GM19468 (cell line): Measurements from ENCODE around the gene UBE4B.

Experiments
- ATAC-seq: cut with Tn5 transposase; IDR thresholded peaks from one replicate; pipeline ENCODE4 v1.9.1; 2021; ENCODE audit warnings: mild to moderate bottlenecking, moderate library complexity, moderate number of reproducible peaks; ENCODE audit not compliant: unreplicated experiment; ENCODE audit errors: extremely low read depth

The UBE4B gene

DNA sequence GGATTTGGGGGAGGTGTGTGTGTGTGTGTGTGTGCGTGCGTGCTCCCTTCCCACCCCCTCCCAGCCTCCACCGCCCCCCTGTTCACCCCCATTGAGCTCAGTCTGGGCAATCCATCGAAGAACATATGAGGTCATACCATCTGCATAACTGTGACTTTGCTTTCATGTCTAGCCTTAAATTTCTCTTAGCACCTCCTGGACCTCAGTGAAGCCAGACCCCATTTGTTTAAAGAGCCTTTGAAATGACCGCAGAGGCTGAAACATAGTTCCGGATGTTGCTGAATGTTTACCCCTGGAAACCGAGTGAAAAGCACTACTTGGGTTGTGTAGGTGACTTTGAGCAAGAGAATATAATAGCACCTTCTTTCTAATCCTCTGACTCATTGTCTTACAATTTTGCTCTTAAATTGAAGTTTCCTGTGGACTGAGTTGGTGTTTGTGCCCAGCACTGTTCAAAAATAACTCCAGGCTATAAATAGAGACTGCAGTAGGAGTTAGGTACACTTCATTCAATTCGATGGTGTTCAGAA is 75.4 kb downstream of the UBE4B start:
- ATAC-seq = no peak

DNA sequence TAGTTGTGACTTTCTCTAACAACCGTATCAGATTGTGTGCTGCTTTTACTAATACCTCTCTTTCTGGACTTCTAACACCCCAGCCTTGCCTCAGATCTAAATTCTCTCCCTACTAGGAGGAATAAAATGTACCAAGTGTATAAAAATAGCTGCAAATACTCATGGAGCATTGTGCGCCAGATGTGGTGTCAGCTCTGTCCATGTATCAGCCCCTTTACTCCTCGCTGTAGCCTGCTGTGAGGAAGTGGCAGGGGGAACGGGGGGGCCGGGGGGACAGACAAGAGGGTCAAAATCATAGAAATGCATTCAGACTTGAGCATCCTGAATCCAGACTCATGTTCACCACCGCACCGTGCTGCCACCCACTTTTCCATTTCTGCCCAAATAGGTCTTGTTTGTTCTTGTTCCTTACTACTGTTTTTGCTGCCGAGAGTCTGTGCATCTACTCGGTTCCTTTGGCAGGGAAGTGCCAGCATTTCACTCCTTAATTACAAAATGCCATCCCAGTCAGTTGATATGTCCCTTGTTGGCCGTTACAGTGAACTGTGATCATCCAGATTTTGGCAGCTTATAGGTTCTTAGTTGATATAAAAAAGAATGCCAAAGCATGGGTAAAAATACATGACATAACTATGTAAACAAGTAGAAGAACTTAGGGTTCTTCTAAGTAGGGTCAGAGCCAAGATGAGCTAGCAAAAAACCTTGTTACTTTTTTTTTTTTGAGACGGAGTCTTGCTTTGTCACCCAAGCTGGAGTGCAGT is 76.4 kb downstream of the UBE4B start:
- no peak for ATAC-seq

DNA sequence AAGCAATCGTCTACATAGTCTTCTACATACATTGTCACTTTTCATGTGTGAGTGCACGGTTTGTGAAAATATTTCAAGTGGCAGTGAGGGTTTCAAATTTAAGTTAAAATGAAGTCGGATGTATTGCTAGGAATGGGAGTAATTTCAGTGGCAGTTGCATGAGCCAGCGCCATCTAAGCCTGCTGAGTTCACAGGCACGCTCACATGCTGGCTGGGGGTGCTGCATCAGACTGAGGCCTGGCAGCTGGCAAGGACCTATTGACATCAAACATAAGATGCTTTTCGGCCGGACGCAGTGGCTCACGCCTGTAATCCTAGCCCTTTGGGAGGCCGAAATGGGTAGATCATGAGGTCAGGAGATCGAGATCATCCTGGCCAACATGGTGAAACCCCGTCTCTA is 80.7 kb downstream of the UBE4B start:
- no peak for ATAC-seq

GRCh38 chr1:10114746-10115145 is 82.0 kb downstream of the UBE4B start:
- no peak for ATAC-seq

GRCh38 chr1:10117132-10117531 is 84.4 kb downstream of the UBE4B start:
- no peak for ATAC-seq

DNA sequence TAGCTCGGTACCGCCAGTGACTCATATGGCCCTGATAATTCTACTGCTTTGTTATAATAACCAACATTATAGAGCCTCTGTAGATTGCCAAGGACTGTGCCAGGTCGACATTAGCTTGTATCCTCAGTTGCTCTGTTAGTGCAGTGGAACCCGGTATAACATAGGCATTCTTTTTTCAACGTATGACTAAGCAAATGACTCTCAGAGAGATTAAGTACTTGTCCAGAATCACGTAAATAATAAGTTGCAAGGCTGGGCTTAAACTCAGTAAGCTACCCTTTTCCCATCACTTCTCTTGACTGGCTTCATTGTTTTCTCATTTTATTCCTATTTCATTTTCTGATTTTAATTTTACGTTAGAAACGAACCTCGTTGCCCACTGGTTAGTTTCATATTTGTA is 85.1 kb downstream of the UBE4B start:
- no peak for ATAC-seq

DNA sequence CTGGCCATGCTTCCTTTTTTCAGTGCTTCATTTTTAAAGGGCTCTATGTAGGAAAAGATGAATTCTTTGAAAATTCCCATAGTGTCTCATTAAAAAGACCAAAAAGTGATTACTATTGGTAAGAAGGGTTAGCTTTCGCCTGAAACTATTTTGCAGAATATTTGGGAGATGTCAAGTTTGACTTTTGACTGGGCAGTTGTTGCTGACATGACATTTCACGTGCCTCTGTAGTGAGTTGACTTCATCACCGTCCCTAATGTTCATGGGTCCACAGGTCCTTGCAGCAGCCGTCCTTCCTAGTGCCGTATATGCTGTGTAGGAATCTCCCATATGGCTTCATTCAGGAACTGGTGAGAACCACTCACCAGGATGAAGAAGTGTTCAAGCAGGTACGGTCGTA is 88.9 kb downstream of the UBE4B start:
- no peak for ATAC-seq

- ATAC-seq = no peak
Observed at GRCh38 chr1:10122926-10123325, 90.2 kb downstream of the UBE4B start.

DNA sequence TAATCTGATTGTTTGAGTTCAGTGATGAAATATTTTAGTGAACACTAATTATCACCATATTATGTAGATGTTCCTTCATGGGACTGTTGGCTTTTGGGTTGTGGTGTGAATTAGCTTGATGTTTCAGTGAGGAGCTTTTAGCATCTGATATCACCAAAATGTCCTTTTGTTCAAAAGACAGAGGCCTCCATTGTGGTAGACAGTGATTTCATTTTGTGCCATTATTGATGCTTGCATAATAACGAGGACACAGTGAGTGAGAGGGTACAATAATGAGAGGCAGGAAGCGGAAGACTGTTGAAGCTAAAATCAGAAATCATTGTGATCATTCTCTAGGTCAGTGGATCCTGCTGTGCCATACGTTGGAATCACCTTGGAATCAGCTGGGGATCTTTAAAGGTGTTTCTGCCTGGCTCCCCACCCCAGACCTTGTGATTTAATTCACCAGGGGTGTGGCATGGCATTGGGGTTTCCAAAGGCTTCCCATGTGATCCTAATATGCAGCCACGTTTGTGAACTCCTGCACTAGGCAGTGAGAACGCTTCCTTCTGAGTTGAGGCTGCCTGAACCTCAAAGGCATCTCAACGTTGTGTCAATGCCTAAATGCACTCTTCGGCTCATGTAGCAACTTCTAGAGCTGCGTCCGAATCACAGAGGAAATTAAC is 95.5 kb downstream of the UBE4B start:
- ATAC-seq = no peak

DNA sequence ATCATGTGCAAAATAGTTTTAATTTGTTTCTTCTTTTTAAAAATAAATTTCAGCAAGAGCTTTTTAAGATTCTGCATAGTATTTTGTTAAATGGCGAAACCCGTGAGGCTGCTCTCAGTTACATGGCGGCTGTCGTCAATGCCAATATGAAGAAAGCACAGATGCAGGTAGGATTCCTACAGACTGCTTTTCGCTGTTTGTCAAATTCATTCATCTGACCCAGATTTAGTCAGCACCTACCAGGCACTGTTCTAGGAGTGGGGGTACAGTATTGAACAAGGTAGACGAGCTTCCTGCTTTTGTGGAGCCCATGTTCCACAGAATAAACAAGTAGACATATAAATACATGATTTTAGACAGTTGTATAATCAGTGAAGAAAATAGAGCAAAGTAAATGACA is 99.6 kb downstream of the UBE4B start:
- ATAC-seq = no peak

DNA sequence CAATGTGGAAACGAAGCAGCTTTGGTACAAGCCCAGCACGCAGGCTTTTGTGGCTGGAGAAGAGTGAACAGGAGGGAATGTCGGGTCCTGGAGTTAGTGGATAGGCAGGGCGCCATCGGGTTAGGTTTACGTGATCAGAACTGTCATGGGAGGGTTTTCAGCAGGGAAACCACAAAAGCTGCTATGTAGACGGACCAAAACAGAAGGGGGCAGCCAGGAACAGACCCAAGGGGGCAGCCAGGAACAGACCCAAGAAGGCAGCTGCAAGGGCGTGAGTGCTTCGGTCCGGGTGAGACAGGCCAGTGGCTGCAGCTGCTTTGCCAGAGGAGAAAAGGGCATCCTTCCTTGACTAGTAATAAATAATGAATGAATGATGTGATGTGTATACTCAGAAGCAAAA is 100.1 kb downstream of the UBE4B start:
- no peak for ATAC-seq

DNA sequence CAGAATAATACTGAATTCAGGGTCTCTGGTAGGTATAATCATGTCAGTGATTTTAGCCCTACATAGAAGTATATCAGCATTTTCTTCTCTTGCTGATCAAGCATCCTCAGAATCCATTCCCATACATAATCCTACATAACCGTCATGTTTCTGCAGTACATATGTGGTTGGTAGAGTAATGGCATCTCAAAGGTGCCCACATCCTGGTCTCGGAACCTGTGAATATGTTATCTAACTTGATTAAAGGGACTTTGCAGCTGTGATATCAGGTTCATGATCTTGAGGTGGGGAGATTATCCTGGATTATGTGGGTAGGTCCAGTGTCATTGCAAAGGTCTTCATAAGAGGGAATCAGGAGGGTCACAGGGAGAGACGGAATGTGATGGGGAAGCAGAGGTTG is 108.2 kb downstream of the UBE4B start:
- no peak for ATAC-seq

DNA sequence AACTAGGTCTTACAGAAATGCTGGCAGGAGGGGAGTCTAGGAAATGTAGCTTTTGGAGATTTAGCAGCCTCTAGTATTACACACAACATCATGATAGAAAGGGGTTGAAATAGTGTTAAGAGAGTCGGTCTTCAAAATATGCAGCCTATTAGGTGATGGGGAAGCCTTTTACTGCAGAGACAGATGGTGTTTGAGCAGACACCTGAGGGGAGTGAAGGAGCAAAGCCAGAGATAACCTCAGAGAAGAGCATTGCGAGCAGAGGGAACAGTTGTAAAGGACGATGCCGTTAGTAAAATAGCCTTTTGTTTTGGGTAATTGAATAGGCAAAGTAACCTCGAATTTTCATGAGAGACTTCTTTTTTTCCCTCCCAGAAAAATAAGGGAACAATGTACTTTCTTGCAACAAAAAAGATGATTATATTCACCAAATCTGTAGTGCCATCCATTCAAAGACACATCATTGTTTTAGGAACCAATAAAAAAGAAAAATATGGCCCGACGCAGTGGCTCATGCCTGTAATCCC is 111.3 kb downstream of the UBE4B start:
- no peak for ATAC-seq

GRCh38 chr1:10146391-10146790 is 113.6 kb downstream of the UBE4B start:
- no peak for ATAC-seq

DNA sequence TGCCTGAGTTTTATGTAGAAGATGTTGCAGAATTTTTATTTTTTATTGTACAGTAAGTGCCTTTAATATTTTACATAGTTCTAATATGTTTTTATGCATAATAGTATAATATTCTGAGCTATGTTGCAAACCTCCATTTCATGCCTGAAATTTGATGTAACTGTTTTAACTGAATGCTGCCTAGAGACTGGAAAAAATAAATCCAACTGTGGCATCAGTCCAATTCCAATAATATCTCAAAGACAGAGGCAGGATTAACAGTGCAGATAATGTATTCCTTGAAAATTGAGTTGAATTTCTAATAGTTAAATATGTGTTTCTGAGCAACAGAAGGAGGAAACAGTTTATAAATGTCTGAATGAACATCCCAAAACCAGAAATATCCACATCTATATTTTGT is 116.5 kb downstream of the UBE4B start:
- ATAC-seq = no peak

DNA sequence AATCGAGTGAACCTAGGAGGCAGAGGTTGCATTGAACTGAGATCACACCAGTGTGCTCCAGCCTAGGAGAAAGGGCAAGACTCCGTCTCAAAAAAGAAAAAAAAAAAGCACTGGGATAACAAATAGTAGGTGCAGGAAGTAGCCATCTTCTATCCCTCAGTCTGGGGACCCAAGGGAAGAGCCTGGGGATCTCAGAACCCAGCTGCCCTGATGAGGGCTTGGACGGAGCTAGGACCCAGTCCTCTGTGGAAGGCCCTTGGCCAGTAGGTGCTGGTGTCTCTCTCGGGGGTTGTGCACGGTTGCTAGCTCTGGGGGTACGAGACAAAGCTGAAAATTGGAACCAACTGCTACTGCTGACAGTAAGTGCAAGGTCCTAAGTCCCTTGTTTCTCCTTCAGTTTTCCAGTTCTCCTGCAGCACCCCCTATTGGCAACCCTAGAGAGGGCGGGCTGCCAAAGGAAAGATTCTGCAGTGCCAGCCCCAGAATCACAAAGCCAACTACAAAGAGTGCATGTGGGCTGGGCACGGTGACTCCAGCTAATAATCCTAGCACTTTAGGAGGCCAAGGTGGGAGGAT is 120.0 kb downstream of the UBE4B start:
- ATAC-seq = no peak

DNA sequence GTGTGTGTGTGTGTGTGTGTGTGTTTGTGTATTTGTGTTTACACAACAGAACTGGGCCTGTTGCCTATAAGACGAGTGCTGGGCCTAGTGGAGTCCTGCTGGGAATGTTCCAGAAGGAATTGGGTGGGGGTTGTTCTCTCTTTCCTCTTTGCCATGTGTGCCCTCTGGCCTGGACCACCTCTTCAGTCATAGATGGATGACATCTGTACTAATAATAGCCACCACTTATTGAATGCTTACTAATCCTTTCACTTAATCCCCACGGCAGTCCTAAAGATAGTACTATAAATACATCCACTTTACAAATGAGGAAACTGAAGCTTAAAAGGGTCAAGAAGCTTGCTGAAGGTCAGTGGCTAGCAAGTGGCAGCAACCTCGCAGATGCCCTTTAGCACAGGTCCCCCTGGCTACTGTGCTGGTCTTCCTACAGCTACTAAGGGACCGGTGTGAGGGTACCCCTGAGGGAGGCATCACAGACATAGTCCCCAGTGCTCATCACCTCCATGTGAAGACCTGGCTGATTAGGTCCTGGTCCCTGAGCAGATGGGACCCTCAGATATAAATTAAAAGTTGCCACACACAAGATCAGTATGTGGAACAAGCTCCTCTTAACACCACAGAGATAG is 122.4 kb downstream of the UBE4B start:
- no peak for ATAC-seq

- ATAC-seq = no peak
Observed at GRCh38 chr1:10160173-10160572, 127.4 kb downstream of the UBE4B start.

DNA sequence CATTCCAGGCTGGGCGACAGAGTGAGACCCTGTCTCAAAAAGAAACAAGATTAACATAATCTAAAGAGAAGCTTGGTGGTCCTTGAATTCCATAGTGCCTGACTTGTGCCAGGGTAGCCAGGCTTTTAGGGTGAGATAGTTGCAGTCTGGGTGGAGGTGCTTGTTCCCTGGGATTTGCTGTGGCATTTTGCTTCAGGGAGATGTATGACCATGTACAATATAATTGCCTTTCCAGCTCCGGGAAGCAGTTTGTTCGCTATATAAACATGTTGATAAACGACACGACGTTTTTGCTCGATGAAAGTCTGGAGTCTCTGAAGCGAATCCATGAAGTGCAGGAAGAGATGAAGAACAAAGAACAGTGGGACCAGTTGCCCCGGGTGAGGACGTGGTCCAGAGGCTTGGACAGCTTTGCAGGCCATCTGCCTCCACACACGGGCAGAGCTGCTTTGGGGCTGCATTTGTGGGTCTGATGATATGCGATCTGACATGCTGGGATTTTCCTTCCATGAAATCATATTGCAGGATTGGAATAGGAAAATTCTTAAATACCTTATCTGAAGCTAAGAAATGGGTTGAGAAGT is 128.2 kb downstream of the UBE4B start:
- ATAC-seq = no peak

GRCh38 chr1:10161541-10162290 is 129.0 kb downstream of the UBE4B start:
- no peak for ATAC-seq
